NT2/D1 (cell line): ENCODE data around the gene TMEM179.

Experiments
- DNase-seq: peaks from one replicate; pipeline ENCODE4 v3.0.0-alpha.2; 2011; ENCODE audit warnings: low read depth, low spot score
- H3K27me3 ChIP-seq: 2 replicates; pipeline ENCODE4 v1.6.0; 2011; ENCODE audit warnings: mild to moderate bottlenecking; ENCODE audit not compliant: insufficient read length, insufficient read depth
- H3K36me3 ChIP-seq: 2 replicates; pipeline ENCODE4 v1.6.1; 2011; ENCODE audit warnings: mild to moderate bottlenecking, low read length, mixed read lengths; ENCODE audit not compliant: insufficient read depth, insufficient read length
- H3K4me1 ChIP-seq: 2 replicates; pipeline ENCODE4 v1.5.1; 2011; ENCODE audit not compliant: insufficient read depth, insufficient read length
- H3K4me3 ChIP-seq: 2 replicates; pipeline ENCODE4 v1.5.1; 2011; ENCODE audit warnings: low read depth; ENCODE audit not compliant: insufficient read length
- H3K9ac ChIP-seq: 2 replicates; pipeline ENCODE4 v1.6.0; 2011; ENCODE audit warnings: low read depth; ENCODE audit not compliant: insufficient read length
- H3K9me3 ChIP-seq: 2 replicates; pipeline ENCODE4 v1.5.1; 2011; ENCODE audit warnings: mild to moderate bottlenecking, low read length; ENCODE audit not compliant: insufficient read depth
- SUZ12 ChIP-seq: IDR thresholded peaks from 2 replicates; pipeline ENCODE4 v1.6.1; 2011; ENCODE audit not compliant: insufficient read length, insufficient read depth; ENCODE audit errors: extremely low read depth
- YY1 ChIP-seq: IDR thresholded peaks from 2 replicates; pipeline ENCODE4 v1.6.1; 2011; ENCODE audit not compliant: insufficient read length, insufficient read depth
- ZNF274 ChIP-seq: IDR thresholded peaks from 2 replicates; pipeline ENCODE4 v1.6.1; 2011; ENCODE audit warnings: mild to moderate bottlenecking, low read depth, low read length

The TMEM179 gene

GRCh38 chr14:104558231-104559027 lies 46.1 kb downstream of the TMEM179 start:
- H3K4me3 ChIP-seq: no peak overlapping the region
- H3K36me3 ChIP-seq: no peaks in the 10 kb centered on the region
- no peaks in the 10 kb centered on the region for H3K27me3 ChIP-seq
- H3K9me3 ChIP-seq: no peaks in the 10 kb centered on the region
- TF ChIP-seq SUZ12: no peak
- no peak for TF ChIP-seq YY1
- TF ChIP-seq ZNF274: no peak
- H3K4me1 ChIP-seq: peaks cover 16% of the 10 kb centered on the region
- DNase-seq: no peak
- H3K9ac ChIP-seq: no peak overlapping the region

- no peak overlapping the region for H3K9ac ChIP-seq
- H3K36me3 ChIP-seq: no peaks in the 10 kb centered on the region
- peaks cover 11% of the 10 kb centered on the region for H3K4me1 ChIP-seq
- no peaks in the 10 kb centered on the region for H3K9me3 ChIP-seq
- no peaks in the 10 kb centered on the region for H3K27me3 ChIP-seq
- no peak for TF ChIP-seq ZNF274
- no peak overlapping the region for H3K4me3 ChIP-seq
- DNase-seq: no peak
Measured at GRCh38 chr14:104557766-104558165, 46.8 kb downstream of the TMEM179 start.

- peaks cover 9% of the 10 kb centered on the region for H3K4me1 ChIP-seq
- DNase-seq: no peak
- no peak overlapping the region for H3K9ac ChIP-seq
- H3K36me3 ChIP-seq: no peaks in the 10 kb centered on the region
- H3K9me3 ChIP-seq: no peaks in the 10 kb centered on the region
- no peaks in the 10 kb centered on the region for H3K27me3 ChIP-seq
- no peak overlapping the region for H3K4me3 ChIP-seq
- no peak for TF ChIP-seq YY1
- TF ChIP-seq ZNF274: no peak
- no peak for TF ChIP-seq SUZ12
Measured at GRCh38 chr14:104557086-104557485, 47.5 kb downstream of the TMEM179 start.

GRCh38 chr14:104556256-104557021 lies 48.1 kb downstream of the TMEM179 start:
- H3K9ac ChIP-seq: no peak overlapping the region
- DNase-seq: no peak
- H3K27me3 ChIP-seq: no peaks in the 10 kb centered on the region
- H3K36me3 ChIP-seq: no peaks in the 10 kb centered on the region
- H3K4me1 ChIP-seq: peaks cover 12% of the 10 kb centered on the region
- H3K4me3 ChIP-seq: no peak overlapping the region
- H3K9me3 ChIP-seq: no peaks in the 10 kb centered on the region
- TF ChIP-seq SUZ12 (no peak), YY1 (no peak), ZNF274 (no peak)

- TF ChIP-seq YY1 (no peak), SUZ12 (no peak), ZNF274 (no peak)
- no peaks in the 10 kb centered on the region for H3K27me3 ChIP-seq
- no peak overlapping the region for H3K4me3 ChIP-seq
- DNase-seq: no peak
- no peak overlapping the region for H3K9ac ChIP-seq
- no peaks in the 10 kb centered on the region for H3K36me3 ChIP-seq
- H3K9me3 ChIP-seq: no peaks in the 10 kb centered on the region
- peaks cover 12% of the 10 kb centered on the region for H3K4me1 ChIP-seq
Measured at GRCh38 chr14:104555430-104556255, 48.9 kb downstream of the TMEM179 start.

DNA sequence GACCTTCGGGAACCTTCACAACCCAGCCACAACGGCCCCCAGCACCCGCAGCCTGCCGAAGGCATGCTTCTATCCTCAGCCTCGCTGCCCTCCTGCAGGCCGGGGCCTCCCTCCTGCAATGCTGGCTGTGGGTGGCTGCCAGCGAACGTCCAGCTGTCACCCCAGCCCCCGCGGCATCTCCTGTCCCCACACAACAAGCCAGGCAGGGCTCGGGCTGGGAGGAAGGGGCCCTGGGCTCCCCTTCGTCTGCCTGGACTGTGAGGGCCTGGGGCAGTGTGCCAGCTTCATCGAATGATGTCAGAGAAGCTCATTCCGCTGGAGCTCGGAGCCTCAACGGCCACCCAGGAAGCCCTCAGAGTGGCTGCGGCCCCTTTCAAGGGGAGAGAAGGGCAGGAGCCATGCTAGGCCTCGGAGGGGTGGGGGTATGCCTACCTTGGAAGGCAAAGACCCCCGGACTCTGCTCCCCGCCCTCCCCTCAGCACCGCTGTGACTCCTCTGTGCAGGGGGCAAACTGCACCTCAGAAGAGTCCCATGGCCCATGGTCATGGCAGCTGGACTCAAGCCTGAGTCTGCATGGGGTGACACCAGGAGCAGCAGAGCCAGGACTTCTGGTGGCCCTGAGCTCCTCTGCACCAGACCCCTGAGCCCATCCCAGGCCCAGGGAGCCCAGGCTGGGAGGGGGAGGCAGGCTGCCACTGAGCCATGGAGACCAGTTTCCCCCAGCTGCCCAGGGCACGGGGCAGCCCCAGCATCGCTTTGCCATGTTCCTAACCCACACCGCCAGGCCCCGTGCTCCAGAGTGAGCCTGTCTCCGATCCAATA lies 49.8 kb downstream of the TMEM179 start:
- peaks cover 12% of the 10 kb centered on the region for H3K4me1 ChIP-seq
- TF ChIP-seq YY1: no peak
- no peak for TF ChIP-seq SUZ12
- TF ChIP-seq ZNF274: no peak
- no peak for DNase-seq

DNA sequence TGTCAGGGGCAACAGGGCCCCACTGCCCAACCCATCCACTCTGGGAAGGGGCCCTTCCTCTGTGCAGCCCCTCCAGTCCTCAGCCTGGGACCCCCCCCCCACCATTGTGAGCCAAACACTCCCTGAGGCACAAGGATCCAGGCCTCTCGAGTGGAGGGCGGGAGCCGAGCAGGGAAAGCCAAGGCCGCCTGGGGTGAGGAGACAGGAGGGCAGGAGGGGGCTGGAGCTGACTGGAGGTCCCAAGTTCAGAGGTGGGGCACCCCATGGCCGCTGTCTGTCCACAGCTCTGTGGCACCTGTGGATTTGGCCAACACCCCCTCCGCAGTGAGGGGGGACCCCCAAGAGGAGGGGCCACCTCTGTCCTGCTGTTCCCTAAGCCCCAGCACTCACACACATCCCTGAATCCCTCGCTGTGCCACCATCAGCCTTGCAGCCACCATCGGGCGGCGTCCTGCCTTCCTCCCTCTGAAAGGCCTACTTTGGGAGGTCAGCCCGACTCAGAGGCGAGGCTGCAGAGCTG lies 50.4 kb downstream of the TMEM179 start:
- Histone ChIP-seq H3K27me3 (no peaks in the 10 kb centered on the region), H3K9me3 (no peaks in the 10 kb centered on the region), H3K4me1 (peaks cover 15% of the 10 kb centered on the region), H3K9ac (no peak overlapping the region), H3K36me3 (no peaks in the 10 kb centered on the region), H3K4me3 (no peak overlapping the region)
- DNase-seq: no peak
- TF ChIP-seq YY1 (no peak), SUZ12 (no peak), ZNF274 (no peak)

More for the DNA sequence above, 49.8 kb downstream of the TMEM179 start:
- H3K9me3 ChIP-seq: no peaks in the 10 kb centered on the region
- no peaks in the 10 kb centered on the region for H3K36me3 ChIP-seq
- no peaks in the 10 kb centered on the region for H3K27me3 ChIP-seq
- no peak overlapping the region for H3K9ac ChIP-seq
- H3K4me3 ChIP-seq: no peak overlapping the region
